Tongue (tissue), 2 donors: ENCODE results near the gene NISCH. TPM values are rescaled to one million over a fixed set of nuclear protein-coding genes. Genes with fewer than 3 reads are reported as not detected.

Experiments used
- DNase-seq: peaks from one replicate; pipeline ENCODE4 v3.0.0-alpha.2; 2015
- total RNA-seq: library from RNA; depleted of rRNA; stranded (reverse); fragments of >200 nt; gene quantifications from one replicate; pipeline ENCODE4 v1.2.3, GENCODE V29; 2014

NISCH gene
- total RNA-seq, 1 donor from 2014 or later: 82.2 TPM

GRCh38 chr3:52435246-52436101 lies 19.9 kb upstream of the NISCH start:
- no peak for DNase-seq

GRCh38 chr3:52436500-52437149 lies 18.8 kb upstream of the NISCH start:
- DNase-seq: peak; percentile 94

GRCh38 chr3:52437326-52438103 lies 17.9 kb upstream of the NISCH start:
- DNase-seq: no peak

- DNase-seq: no peak
These were observed 17.4 kb upstream of the NISCH start for GRCh38 chr3:52438104-52438376.

GRCh38 chr3:52438579-52439425 lies 16.6 kb upstream of the NISCH start:
- DNase-seq: no peak

GRCh38 chr3:52439426-52440248 lies 15.8 kb upstream of the NISCH start:
- DNase-seq: no peak

- no peak for DNase-seq
These were observed 15.2 kb upstream of the NISCH start for GRCh38 chr3:52440249-52440551.

- DNase-seq: no peak
These were observed 14.7 kb upstream of the NISCH start for GRCh38 chr3:52440671-52441070.

GRCh38 chr3:52441091-52441771 lies 14.2 kb upstream of the NISCH start:
- no peak for DNase-seq

- DNase-seq: no peak
These were observed 13.6 kb upstream of the NISCH start for GRCh38 chr3:52441772-52442332.

GRCh38 chr3:52442409-52443267 lies 12.8 kb upstream of the NISCH start:
- no peak for DNase-seq

GRCh38 chr3:52443268-52443610 lies 12.2 kb upstream of the NISCH start:
- no peak for DNase-seq

- no peak for DNase-seq
These were observed 11.4 kb upstream of the NISCH start for GRCh38 chr3:52443791-52444687.

- DNase-seq: peak; percentile 80
These were observed 10.3 kb upstream of the NISCH start, which contains the start of gene SEMA3G for GRCh38 chr3:52444860-52445793. TSS of gene SEMA3G (minus strand) at chr3:52445103. CDS start at chr3:52445027, 76 bp downstream.

GRCh38 chr3:52446042-52446441 lies 9.4 kb upstream of the NISCH start:
- no peak for DNase-seq

GRCh38 chr3:52446631-52447511 lies 8.5 kb upstream of the NISCH start:
- DNase-seq: peak; percentile 80
